GM19099 (cell line): ENCODE results near the gene ZNF354C.

ENCODE experiments used
- POLR2A ChIP-seq: IDR thresholded peaks from 3 replicates; pipeline ENCODE4 v1.6.1; 2011; ENCODE audit warnings: low read depth; ENCODE audit not compliant: insufficient read length; ENCODE audit errors: extremely low read depth

The ZNF354C gene

DNA sequence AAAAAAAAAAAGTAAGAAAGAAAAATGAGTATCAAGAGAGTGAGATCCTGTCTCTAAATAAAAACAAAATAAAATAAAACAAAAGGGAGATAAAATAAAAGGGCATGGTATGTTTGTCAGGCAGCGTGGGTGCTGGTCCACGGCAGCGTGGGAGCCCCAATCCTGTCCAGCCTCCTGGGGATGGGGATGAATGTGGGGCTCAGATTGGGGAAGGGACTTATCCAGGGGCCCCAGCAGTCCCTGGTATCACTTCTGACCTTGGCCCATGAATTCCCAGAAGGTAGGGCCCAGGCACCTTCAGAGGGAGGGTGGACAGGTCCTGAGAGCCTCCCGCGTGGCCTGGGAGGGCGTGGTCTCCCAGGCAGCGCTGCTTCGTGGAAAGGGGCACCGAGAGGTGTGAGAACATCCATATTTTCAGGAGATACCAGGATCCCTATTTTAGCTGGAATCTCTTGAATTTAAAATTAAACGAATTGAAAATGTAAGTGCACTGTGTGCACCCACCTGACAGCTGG lies 71.2 kb downstream of the ZNF354C start:
- no peak for TF ChIP-seq POLR2A

GRCh38 chr5:179131886-179132585 lies 71.9 kb downstream of the ZNF354C start:
- no peak for TF ChIP-seq POLR2A

DNA sequence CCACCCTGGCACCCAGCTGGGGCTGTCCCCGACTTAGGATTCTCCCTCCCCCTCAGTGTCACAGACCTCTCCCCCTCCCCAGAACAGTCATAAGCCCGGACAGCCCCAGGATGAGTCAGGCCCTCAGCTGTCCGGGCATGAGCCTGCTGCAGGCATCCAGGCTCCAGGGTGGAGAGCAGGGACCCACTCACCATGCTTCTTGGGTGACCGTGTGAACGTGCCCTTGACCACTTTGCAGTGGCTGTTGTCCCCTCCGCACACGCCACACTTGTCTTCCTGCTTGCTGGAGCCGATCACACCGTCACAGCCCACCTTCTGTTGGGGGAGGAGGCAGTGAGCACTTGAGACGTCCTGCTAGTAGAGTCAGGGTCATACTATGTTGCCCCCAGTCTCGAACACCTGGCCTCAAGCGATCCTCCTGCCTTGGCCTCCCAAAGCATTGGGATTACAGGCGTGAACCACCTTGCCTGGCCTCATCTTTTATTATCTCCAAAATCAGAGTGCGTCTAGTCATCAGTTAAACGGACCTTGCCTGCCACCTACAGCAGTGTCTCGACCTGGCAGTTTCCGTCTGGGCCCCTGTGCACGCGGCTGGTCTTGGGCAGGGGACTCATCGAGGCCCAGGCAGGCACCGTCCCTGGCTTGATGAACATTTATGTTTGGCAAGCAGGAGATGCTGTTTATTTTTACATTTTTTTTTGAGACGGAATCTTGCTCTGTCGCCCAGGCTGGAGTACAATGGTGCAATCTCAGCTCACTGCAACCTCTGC lies 72.6 kb downstream of the ZNF354C start:
- TF ChIP-seq POLR2A = no peak
